ENCODE data around the gene XPC.
"Not testable (repeated sequence)": the region's sequence is repeated elsewhere in the genome, so short reads cannot be mapped to it uniquely, and the experiment has no call there.

The XPC gene

DNA sequence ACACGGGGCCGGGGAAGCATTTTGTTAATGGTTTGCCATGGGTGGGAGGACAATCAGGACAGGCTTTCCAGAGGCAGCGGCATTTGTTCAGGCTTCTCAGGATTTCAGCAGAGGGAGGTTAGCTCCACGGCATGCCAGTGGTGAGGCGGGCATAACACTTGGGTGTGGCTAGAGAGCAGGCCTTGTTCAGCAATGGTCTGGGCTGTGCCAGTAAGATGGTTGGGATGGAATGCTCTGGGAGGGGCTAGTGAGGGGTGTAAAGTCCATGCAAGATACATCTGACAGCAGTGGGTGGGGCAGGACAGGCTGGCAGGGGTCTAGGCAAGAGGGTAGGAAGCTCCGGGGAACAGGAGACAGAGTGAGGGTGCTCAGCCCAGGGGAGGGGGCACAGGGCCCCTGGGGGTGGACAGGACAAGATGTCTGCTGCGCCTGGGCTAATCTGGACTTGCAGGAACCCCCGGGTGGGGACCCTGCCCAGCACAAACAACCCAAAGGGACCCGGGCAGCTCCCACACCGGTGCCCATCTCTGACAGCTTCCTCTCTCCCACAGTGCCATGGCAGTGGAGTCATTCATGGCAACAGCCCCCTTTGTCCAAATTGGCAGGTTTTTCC is 45.1 kb downstream of the XPC start:
- no peak for DNase-seq (ENCODE audit: low spot score)

DNA sequence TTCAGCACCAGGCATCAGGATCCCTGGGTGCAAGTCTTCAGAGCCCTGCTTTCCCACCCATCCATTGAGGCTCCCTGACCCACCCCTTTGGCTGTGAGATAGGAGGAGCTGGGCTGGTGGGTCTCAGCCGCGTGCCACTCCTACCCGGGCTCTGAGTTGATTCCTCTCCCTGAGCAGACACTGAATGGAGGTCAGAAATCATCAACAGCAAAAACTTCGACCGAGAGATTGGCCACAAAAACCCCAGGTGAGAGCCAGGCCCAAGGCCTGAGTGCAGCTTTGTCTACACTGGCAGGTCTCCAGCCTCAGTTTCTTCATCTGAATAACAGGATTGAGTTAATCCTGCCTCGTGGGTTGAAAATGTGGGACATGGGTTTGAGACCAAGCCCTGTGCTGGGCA is 45.7 kb downstream of the XPC start:
- no peak for DNase-seq (ENCODE audit: low spot score)

DNA sequence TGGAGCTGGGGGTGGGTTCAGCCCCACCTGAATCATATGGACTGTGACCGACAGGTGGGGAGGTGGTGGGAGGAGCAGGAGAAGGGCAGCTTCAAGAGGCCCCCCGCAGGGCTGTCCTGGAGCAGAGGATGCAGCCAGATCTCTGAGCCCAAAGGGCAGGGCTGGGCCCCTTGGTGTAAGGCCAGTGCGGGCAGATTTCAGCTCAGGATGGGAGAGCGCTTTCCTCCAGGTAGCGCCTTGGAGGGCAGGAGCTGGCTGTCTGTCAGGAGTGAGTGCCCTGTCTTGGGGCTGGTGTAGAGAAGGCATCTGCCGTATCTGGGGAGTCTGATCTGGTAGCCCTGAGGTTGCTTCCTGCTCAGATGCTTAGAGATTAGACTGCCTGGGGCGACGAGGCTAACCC is 46.3 kb downstream of the XPC start:
- no peak for DNase-seq (ENCODE audit: low spot score)

DNA sequence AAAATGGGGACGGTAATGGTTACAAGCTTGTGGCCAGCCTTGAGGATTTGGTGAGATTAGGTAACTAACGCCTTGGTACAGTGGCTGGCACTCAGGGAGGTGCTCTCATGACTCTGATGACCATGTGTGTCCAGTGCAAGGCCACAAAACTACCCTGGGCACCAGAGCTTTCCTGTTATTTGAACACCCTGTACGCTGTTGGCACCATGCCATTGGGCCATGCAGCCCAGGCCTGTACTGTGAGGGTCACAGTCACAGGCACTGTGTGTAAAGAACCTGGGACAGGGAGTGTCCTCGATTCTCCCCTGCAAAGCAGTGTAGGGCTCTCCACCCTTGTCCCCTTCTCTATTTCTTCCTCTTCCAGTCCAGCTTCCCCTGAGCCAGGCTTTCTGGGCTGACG is 47.3 kb downstream of the XPC start:
- no peak for DNase-seq (ENCODE audit: low spot score)

DNA sequence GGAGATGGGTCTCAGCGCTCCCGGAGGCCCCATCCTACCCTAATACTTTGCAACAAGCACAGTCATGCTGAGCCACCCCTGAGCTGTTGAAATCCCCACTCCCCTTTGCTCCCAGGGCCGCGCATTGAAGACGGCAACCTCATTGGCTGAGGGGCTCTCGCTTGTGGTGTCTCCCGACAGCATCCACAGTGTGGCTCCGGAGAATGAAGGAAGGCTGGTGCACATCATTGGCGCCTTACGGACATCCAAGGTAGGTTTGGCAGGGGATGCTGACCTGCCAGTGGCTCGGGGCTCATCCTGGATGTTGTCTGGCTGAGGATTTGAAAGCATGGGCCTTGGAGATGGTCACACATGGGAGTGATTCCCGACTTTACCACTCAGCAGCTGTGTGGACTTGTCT is 47.7 kb downstream of the XPC start:
- DNase-seq (ENCODE audit: low spot score) = no peak

DNA sequence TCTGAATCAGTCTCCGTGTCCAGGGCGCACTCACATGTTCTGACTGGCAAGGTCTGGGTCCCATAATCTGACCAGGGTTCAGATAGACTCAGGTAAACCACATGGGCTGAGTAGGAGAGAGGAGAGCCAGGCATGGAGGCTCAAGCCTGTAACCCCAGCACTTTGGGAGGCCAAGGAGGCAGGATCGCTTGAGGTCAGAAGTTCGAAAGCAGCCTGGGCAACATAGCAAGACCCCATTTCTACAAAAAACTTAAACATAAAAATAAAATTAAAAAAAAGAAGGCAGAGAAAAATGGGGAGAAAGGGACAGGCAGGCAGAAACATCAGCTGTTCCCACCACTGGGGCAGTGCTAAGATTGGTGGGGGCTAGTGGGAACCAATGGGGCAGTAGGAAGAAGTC is 48.2 kb downstream of the XPC start:
- DNase-seq (ENCODE audit: low spot score) = no peak

DNA sequence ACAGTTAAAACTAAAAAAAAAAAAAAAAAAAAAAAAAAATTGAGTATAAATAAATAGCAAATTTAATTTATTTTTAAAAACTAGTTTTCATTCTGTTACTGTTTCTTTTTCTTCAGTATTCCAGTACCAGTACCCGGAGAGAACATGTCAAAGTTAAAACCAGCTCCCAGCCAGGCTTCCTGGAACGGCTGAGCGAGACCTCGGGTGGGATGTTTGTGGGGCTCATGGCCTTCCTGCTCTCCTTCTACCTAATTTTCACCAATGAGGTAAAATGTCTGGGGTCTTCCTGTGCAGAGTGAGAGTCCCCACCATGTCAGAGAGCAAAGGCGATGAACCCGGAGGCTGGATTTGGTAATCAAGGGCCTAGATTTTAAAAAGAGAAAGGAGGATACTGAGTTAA is 49.1 kb downstream of the XPC start:
- DNase-seq (ENCODE audit: low spot score) = no peak

DNA sequence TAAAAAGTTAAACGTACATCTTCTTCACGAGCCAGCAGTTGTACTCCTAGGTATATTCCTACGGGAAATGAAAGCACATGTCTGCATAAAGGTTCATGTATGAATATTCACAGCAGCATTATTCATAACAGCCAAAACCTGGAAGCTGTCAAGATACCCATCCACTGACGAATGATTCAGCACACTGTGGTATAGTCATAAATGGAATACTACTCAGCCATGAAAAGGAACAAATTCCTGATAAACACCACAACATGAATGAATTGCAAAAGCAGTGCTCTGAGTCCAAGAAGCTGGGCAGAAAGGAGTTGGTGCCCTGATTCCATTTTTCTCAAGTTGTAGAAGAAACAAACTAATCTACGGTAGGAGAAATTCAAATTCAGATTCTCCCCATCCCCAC is 49.7 kb downstream of the XPC start:
- DNase-seq (ENCODE audit: low spot score) = no peak

DNA sequence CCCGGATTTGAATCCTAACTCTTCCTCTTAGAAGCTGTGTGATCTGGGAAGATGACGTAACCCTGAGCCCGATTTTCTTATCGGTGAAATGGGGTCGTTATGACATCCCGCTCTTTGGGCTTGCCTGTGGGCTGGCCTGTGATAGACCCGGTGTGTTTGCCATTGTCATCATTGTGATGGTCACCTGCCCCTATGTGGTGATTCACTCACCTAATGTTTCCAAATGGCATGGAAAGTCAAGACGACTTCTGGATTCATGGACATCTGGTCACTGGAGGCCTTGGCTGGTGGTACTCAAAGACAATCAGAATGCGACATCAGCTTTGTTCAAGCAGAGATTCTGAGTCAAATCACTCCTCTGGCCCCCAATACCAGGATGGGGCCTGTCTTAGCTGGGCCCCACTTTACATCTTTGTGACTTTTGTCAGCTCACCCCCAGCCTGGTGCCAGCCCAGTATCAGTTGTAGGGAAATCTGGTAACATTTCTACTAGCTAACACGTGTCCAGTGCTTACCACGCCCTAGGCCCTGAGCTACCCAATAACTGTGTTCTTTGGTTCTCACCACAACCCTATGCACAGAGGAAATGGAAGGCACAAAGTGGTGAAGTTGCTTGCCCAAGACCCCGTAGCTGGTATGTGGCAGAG is 50.8 kb downstream of the XPC start:
- no peak for DNase-seq (ENCODE audit: low spot score)

DNA sequence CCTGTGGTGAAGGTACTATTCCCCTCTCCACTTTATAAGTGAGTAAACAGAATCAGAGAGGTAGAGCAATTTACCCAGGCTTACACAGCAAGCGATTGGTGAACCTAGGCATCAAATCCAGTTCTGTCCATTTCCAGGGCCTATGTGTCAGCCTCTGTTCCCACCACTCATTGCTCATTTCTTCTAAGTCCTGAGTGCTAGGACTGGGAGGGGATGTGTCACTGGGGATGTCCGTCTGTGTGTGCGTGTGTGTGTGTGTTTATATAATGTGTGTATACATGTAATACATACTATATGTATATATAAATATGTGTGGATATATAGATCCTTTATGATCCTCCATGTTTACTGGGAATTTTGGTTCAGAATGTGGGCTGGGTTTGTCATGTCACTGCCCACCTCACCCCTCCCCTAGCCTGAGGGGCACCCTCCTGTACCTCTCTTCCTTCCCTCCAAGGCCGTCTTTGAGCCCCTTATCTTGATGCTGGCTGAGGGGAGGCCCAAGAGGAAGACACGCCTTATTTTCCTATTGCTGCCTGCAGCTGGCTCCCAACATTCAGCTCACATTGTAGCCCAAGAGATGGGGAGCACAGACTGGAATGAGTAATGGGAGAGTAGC is 51.4 kb downstream of the XPC start:
- DNase-seq (ENCODE audit: low spot score) = no peak

DNA sequence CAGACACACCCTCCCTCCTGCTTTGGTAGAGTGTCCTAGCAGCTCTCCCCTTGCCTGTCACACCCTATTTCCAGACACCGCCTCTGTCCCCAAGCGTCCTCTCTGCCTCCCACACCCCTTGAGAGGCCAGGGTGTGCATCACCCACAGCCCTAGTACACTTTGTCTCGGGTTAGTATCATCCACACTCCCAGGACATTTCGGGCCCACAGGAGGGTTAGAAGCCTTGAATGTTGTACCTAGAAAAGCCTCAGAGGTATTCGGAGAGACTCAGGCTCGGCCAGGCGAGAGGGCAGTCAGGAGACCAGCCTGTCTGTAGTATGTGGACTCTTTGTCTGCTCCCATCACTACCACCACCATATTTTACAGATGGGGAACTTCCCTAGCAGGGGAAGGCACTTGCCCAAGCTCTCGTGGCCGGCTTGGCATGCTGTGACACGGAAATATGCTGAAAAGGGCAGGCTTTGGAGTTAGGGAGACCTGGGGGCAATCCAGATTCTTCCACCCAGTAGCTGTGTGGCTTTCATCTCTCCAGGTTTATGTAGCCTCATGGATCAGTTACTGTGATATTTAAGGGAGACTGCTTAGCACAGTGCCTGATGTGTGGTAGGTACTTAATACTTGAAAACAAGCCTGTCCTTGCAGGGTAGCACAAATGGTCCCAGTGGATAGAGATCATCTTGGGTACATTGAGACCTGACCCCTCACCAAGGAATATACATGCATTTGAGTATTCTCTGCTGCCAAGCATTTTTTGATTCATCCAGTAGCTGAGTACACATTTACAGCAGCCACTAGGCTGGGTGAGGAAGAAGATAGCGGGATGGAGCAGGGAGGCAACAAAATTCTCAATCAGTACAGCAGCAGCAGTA is 52.1 kb downstream of the XPC start:
- DNase-seq (ENCODE audit: low spot score) = no peak

DNA sequence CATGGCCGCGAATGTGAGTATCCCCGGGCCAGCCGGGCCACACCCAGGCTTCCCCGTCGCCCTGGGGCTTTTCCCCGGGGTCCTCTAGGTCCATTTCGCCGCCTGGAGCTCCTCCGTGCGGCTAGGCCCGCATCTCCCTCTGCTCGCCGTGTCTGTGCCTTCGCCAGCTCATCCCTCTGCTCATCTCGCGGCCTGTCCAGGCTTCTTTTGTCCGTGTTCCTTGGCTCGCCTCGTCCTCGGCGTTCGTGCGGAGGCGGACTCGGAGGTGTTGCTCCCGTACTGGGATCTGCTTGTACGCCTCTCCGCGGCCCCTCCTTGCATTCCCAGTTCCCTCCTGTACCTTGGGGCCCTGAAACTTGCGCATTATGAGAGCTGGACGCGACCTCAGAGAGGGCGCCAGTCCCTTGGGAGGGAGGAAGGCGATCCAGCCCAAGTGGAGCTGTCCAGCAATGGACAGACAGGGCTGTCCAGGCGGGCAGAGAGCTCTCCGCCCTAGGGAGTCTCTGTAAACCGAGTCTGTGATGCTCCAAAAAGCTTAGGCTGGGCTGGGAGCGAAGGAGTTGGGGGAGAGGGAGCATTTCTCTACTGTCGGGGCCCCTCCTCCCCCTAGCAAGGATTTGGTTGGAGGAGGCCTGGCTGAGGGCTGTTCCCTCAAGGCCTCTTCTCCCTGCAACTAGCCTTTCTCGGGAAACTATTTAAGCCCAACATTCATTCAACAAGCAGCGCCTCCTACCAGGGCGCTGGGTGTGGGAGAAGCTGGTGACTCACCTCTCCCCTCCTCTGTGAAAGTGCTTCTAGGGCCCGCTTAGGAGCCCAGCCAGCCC is 53.0 kb downstream of the XPC start:
- peak; percentile 59 for DNase-seq (ENCODE audit: low spot score)

DNA sequence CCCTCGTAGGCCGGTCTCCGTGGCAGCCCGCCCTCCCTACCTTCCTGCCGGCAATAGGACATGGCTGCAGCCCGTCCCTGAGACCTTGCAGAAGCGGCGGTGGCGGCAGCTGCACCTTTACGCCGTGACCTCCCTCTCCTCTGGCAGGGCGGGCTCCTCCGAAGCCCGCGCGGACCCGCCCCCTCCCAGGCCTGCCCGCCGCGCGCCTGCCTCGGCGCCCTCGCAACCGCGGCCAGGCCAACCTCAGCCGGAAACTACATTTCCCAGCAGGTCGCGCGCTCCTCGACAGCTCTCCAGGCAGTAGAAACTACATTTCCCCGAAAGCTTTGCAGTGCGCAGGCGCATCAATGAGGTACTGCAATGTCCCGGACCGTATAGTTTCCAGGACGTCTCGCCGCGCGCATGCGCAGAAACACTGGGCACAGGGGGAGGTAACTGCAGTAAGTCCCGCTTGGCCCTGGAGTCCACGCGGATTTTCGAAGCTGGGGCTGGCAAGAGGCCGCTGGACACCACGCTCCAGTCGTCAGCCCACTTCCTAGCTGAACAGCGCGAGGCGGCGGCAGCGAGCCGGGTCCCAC is 53.7 kb downstream of the XPC start, which contains the start of the genes CHCHD4 and TMEM43:
CHCHD4 (minus strand) TSS at position 256 of the 578 bp plus-strand sequence; CDS start at position 62, 194 bp downstream.
TMEM43 (plus strand) TSS at position 438 of the 578 bp plus-strand sequence. CDS start 142 bp downstream, outside the sequence.
- peak; percentile 98 for DNase-seq (ENCODE audit: low spot score)

DNA sequence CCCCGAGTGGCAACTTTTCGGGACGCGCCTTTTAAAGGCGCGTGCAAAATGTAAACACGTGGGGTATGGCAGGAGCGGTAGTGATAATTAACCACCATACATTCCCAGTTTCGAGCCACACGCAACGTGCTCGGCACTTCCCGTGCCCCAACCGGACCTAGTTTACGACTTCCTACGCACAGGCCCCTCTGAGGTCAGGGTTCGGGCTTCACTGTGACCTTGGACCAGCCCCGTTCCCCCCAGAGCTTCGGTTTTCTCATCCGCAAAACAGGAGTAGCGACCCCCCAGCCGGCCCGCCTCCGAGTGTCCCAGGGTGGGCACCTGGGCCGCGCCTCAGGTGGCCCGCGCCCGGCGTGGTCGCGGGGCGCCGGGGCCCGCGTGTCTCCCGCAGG is 54.2 kb downstream of the XPC start:
- DNase-seq (ENCODE audit: low spot score) = peak; percentile 74

DNA sequence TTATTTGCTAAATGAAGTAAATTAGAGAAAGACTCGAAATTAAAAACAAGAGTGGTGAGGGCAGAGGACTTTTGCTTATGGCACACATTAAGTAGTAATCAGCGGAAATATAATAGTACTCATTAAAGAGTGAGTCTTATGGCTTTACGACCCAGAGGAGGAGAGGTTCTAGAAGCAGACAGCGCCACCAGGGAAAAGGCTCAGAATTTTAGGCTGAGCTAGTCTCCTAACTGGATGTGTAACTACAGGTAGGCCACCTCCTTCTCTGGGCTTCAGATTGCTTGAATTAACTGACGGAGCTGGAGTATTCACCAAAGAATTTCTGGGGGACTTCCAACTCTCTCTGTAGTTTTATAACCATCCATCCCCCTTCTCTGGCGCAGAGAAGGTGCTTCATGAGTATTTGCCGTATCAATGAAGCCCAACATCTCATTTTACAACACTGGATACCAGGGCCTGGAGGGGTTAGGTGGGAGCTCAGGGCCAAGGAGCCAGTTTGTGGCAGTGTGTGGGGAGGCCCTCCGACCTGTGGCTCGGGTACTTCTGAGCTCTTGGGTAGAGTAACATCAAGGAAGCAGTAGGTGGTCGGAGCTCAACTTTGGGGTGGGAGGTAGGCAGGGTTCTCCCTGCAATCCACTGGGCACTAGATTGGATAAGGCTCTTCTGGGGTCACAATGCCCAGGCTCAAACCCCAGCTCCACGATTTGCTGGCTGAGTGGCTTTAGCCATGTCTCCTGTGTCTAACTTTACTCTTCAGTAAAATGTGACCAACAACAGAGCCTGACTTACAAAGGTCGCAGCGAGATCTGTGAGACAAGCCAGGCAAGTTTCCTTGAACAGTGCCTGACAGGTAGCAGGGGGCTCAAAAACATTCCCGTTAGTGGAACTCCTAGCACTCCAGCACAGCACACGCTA is 54.8 kb downstream of the XPC start:
- DNase-seq (ENCODE audit: low spot score) = no peak

DNA sequence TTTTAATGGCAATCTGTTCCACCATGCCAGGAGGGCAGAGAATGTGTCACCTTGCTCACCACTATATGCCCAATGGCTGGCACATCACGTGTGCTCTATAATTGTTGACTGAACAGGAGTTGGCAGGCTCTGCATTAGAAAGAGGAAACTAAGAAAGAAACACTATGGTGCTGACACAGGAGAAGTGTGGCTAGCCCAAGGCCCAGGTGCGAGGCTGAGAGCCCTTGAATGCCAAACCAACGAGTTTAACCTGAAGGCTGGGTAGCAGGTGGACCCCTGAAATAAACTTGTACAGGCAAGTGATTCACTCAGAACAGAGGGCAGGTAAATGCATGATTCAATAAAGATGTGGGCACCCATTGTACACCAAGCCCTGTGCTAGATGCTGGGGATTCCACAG is 56.1 kb downstream of the XPC start:
- no peak for DNase-seq (ENCODE audit: low spot score)

DNA sequence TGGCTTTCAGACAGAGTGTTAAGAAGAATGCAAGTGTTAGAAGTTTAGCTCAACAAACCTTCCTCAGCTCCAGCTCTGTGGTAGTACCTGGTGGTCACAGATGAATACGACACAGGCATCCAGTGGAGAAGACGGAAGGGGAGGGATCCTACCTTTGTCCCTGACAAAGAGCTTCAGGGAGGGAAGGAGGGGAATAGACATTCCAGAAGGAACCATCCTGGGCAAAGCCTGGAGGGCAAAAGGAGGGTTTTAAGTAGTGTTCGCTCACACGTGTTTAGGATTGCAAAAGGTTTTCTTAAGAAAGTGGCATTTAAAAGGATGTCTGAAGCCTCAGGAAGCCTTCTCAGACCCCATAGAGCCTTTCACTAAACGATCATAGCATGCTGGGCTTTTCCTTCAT is 56.5 kb downstream of the XPC start:
- DNase-seq (ENCODE audit: low spot score) = no peak

DNA sequence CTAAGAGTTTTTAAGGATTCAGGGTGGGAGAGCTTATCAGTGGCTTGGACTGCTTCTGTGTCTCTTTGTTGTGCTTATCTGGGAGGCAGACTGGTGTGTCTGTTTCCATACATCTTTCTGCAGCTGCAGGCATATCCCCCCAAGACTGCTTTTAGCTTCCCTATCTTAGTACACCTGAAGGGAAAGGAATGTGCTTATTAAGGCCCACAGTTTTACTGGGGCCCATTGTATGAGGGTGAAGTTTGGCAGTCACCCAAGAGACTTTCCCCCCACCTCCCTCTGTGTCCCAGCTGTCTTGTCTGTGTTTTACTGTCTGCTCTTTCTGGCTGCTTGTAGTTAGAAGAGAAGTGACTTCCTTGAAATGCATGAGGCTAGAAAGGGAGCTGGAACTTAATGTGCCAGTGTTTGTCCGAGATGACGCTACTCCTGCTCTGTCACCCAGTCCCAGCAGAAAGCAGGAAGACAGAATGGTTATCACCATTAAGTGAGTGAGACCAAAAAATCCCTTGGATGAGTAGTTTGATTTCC is 57.4 kb downstream of the XPC start:
- DNase-seq (ENCODE audit: low spot score) = not testable (repeated sequence)

DNA sequence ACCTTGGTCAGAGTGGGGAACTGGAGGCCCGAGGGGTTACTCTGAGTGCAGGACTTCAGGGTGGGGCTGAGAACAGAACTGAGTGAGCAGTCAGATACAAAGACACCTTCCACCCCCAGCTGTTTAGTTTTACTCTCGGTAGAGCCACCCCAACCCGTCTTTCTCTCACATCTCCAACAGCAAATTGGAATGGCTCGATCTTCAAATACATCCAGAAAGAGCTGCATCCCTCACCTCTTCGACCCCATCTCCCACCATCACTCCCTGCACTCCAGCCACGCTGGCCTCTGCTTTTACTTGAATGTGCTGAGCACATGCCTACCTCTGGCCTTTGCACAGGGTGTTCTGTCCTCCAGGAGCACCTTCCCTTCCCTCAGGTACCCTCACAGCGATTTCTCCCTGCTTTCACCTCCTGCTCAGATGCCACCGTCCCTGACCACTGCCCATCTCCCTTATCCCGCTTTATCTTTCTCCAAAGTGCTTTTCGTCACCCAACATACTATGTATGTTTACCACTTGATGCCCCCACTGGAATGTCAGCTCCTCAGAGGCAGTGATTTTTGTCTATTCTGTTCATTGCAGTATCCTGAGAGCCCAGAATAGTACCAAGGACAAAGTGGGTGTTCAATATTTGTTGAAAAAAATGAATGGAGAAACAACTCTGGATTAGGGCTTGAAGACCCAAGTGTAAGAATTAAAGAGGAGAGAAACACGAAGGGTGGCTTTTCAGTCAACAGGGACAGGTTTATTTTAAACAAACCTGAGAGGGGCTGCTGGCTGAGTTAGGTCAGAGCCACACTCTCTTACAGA is 58.1 kb downstream of the XPC start:
- DNase-seq (ENCODE audit: low spot score) = no peak

Measured in D341Med (cell line).